ENCODE measurements around the gene ATG5.

Gene ATG5

GRCh38 chr6:106180208-106180607 lies 145.4 kb downstream of the ATG5 start:
- no peak for DNase-seq (ENCODE audit: low spot score)

- DNase-seq (ENCODE audit: low spot score), result no peak
Observed at GRCh38 chr6:106178900-106179299, 146.7 kb downstream of the ATG5 start.

- peak; percentile 55 for DNase-seq (ENCODE audit: low spot score)
Observed at GRCh38 chr6:106177786-106178185, 147.8 kb downstream of the ATG5 start.

- DNase-seq (ENCODE audit: low spot score), result no peak
Observed at GRCh38 chr6:106173124-106173879, 152.3 kb downstream of the ATG5 start.

- DNase-seq (ENCODE audit: low spot score), result no peak
Observed at GRCh38 chr6:106170030-106170791, 155.3 kb downstream of the ATG5 start.

- DNase-seq (ENCODE audit: low spot score), result no peak
Observed at GRCh38 chr6:106169517-106169916, 156.0 kb downstream of the ATG5 start.

GRCh38 chr6:106168097-106168888 lies 157.3 kb downstream of the ATG5 start:
- DNase-seq (ENCODE audit: low spot score), result no peak

GRCh38 chr6:106167096-106167814 lies 158.3 kb downstream of the ATG5 start:
- DNase-seq (ENCODE audit: low spot score), result no peak

- DNase-seq (ENCODE audit: low spot score), result no peak
Observed at GRCh38 chr6:106165885-106166485, 159.6 kb downstream of the ATG5 start.

- no peak for DNase-seq (ENCODE audit: low spot score)
Observed at GRCh38 chr6:106163966-106164877, 161.3 kb downstream of the ATG5 start.

- DNase-seq (ENCODE audit: low spot score), result no peak
Observed at GRCh38 chr6:106163446-106163965, 162.1 kb downstream of the ATG5 start.

- DNase-seq (ENCODE audit: low spot score), result no peak
Observed at GRCh38 chr6:106162921-106163320, 162.6 kb downstream of the ATG5 start.

GRCh38 chr6:106161893-106162292 lies 163.7 kb downstream of the ATG5 start:
- DNase-seq (ENCODE audit: low spot score), result no peak

- DNase-seq (ENCODE audit: low spot score), result no peak
Observed at GRCh38 chr6:106161311-106161874, 164.2 kb downstream of the ATG5 start.

GRCh38 chr6:106160189-106160588 lies 165.4 kb downstream of the ATG5 start:
- DNase-seq (ENCODE audit: low spot score), result no peak

GRCh38 chr6:106159531-106159940 lies 166.0 kb downstream of the ATG5 start:
- no peak for DNase-seq (ENCODE audit: low spot score)

- no peak for DNase-seq (ENCODE audit: low spot score)
Observed at GRCh38 chr6:106158816-106159215, 166.7 kb downstream of the ATG5 start.

- no peak for DNase-seq (ENCODE audit: low spot score)
Observed at GRCh38 chr6:106156863-106157262, 168.7 kb downstream of the ATG5 start.

GRCh38 chr6:106156413-106156812 lies 169.1 kb downstream of the ATG5 start:
- DNase-seq (ENCODE audit: low spot score), result no peak

Data from hematopoietic multipotent progenitor cell treated with erythropoietin and hydrocortisone succinate and interleukin-3 and kit ligand, for 17 days (in vitro differentiated cells).